ENCODE results near the gene SLC5A8.
"Not testable (repeated sequence)": the region's sequence is repeated elsewhere in the genome, so short reads cannot be mapped to it uniquely, and the experiment has no call there.

SLC5A8 gene

DNA sequence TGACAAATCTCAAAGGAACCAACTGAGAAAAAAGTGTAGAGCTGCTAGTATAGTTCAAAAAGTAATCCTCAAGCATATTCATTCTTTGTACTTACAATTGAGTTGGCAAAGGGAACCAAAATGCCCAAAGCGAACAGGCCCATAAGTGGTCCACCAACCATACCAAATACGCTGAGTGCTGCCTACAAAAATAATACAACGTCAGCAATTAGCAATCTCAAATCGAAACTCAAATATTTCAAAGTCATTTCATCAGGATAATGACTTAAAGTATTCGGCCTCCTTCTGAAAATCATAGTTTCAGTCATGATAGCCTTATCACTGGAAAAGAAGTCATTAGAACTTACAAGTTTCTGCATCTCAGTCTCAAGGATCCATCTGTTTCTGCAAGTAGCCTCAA is 42.0 kb downstream of the SLC5A8 start:
- no peak for DNase-seq (ENCODE audit: low read depth)

DNA sequence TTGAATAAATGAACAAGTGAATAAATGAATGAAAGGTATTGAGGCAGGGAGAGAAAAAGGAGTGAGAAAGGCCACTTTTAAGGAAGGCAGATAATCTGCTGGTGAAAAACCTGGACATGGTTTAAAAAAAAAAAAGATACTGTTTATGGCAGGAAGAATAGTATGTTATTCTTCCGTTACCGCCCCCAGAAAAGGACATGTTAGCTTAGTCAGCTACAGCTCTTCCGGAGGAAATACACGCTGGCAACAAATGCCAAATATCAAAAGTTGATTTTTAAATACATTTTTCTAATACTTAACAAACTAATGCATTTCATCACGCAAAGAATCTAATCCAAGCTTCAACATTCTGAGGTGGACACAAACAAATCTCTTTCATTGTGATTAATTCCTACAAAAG is 43.2 kb downstream of the SLC5A8 start:
- DNase-seq (ENCODE audit: low read depth) = no peak

DNA sequence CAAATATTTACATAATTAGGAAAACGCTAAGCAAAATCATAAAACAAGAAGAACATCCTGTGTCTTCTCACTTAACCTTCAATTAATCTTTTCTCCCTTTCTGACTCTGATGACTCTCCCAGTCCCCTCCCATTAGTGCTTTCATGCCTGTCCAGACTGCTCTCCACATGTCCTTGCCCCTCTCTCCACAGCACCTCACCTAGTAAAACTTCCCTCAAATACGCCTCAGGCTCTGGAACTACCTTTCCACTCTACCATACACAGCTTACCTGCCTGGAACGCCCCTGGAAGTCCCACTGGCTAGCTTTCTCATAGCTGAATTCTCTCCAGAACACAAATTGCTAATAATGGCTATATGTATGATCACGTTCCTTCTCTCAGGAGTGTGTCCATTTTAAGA is 44.7 kb downstream of the SLC5A8 start:
- no peak for DNase-seq (ENCODE audit: low read depth)

DNA sequence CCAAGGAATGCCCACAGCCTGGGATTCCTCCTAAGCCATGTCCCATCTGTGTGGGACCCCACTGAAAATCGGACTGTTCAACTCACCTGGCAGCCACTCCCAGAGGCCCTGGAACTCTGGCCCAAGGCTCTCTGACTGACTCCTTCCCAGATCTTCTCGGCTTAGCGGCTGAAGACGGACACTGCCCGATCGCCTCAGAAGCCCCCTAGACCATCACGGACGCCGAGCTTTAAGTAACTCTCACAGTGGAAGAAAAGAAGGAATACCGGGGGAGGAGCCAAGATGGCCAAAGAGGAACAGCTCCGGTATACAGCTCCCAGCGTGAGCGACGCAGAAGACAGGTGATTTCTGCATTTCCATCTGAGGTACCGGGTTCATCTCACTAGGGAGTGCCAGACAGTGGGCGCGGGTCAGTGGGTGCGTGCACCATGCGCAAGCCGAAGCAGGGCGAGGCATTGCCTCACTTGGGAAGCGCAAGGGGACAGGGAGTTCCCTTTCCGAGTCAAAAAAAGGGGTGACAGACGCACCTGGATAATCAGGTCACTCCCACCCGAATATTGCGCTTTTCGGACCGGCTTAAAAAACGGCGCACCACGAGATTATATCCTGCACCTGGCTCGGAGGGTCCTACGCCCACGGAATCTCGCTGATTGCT is 64.1 kb downstream of the SLC5A8 start:
- not testable (repeated sequence) for DNase-seq (ENCODE audit: low read depth)

DNA sequence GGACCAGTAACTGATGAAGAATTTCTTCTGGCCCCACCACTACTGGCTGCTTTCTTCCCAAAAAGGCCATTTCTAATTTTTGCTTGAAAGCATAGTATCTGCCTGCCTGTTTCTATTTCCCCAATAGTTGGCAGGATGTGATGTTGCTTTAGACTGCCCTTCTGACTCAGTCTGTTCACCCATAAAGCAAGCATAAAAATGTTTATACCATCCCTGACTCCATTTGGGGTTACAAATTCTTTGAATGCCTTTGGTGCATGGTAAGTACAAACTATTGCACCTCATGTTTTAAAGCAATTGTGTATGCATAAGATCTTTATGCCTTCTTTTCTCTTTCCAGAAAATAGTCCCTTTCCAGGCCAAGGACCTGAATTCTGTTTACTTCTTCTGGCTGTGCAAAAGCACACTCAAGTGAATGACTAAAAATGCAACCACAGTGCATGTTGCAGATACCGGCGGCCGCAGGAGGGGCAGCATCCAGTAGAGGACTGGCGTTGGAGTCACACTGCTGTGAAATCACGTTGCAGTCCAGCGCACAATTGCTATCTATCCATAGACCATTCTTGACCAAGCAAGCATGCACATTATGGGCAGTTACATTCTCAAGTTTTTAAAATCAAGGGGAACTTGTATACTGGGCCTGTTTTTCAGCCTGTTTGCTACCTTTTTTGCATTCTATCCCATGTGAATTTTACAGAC is 82.4 kb downstream of the SLC5A8 start:
- no peak for DNase-seq (ENCODE audit: low read depth)

DNA sequence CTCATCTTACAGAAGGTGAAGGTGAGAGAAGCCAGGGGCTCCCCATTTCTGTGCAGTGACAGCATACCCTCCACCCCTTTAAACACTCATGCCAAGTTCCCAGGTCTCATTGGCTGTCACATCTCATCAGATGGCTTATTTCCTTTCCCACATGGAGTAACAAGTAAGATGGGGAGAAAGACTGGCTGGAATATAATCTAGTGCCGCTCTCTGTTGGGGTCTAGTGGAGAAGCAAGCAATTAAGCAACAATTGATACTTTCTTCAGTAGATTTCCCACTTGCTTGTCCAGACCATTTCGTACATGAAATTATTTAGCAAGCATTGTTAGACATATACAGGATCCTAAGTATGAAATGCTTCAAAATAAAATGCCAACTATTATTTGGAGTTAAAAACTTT is 92.2 kb downstream of the SLC5A8 start:
- no peak for DNase-seq (ENCODE audit: low read depth)

DNA sequence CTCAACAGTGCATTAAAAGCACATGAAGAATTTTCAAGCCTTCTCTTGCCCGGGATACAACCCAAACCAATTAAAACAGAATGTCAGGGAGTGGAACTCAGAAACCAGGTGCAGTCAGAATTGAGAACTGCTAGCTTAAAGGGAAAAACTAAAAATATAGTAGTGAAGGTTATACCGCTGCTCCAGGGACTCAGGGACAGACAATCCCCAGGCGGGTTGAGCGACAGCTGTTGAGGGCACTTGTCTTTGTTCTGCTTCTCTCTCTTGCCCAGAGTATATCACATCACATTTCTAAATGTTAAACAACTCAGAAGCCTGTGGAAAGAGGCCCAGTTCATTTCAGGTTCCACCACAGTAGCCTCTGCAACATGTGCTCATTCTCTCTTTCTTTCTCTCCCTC is 93.1 kb downstream of the SLC5A8 start:
- DNase-seq (ENCODE audit: low read depth) = no peak

DNA sequence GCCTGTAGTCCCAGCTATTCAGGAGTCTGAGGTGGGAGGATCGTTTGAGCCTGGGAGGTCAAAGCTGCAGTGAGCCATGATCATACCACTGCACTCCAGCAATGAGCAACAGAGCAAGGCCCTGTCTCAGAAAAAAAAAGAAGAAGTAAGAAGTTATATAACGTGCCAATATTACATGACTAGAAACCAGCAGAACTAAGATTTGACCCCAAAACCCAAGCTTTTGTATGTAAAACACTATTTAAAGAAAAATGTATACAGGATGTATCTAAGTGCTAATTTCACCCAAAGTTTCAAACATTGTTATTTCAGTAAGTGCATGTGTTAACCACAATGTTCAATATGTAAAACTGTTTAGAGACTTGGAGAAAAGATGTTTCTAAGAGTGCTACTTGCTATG is 94.7 kb downstream of the SLC5A8 start:
- no peak for DNase-seq (ENCODE audit: low read depth)

DNA sequence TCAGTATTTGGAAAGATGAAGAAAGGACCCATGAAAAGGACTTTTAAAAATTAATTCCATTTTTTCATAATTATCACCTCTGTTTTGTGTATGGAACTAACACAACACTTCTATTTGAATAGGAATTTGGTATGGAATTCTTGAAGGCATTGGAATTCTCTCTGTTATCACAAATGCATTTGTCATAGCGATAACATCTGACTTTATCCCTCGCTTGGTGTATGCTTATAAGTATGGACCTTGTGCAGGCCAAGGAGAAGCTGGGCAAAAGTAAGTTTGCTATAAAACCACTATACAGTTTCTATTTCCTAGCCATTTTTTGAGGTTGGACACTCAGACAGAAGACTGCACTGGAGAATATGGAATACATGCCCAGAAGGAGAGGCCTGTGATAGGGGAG is 98.6 kb downstream of the SLC5A8 start:
- no peak for DNase-seq (ENCODE audit: low read depth)

DNA sequence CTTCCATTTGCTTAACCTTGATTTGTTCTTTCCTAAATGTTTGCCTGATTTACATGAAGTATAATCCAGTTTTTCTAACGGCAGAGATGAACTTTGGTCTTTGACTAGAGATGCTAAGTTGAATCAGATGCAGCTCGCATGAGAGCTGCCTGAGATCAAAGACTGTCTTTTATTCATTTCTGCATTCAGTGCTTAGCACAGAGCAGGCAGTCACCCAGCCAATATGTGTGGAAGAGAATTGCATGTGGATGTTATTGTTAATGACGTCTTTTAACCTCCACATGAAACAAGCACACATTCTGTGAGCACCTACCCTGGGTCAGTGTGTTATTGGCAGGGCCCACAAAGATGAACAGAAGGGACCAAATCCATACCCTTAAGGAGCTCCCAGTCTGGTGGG is 99.2 kb downstream of the SLC5A8 start:
- no peak for DNase-seq (ENCODE audit: low read depth)

DNA sequence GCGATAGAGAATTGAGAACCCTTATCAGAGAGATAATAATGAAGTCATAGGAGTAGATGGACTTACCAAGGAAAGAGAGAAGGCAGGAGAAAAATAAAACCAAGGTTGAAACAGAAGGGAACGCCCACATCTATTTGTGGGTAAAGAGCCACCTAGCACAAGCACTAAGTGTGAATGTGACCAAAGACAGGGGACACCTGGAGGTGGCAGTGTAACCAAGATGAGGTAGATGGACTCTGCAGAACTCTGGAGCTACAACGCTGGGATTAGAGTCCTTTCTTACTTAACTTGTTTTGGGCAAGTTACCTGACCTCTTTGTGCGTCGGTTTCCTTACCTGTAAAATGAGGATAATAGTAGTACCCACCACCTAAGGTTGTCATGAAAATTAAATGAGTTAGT is 101.9 kb downstream of the SLC5A8 start:
- DNase-seq (ENCODE audit: low read depth) = no peak

DNA sequence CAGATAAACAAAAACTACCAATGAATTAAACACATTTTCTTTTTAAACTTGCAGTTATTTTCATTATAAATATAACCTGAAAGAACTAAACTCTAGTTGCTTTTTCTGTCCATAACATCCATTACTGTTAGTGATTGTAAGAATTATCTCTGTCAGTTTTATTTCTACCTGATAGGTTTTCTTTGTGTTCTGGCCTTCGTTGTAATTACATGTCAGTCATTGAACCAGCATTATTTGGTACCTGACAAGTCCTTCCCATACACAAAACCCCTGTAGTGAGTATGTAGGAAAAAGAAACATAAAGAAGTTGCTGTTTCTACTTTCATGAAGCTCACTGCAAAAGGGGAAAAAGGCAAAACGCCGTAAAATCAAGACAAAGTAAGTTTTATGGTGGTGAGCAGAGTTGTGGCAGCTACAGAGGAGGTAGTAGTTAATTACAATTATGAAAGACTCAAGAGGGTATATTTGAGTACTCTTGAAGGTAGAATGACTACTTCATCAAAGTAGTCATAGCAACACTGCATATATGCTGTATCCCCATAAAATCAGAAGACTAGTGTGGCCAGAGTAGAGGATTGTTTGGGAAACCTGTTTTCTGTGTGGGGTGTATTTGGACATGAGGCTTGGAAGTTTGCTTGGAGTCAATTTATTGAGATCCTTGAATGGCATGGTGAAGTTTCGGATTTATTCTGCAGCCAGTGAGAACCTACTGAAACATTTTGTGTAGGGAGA is 102.8 kb downstream of the SLC5A8 start:
- no peak for DNase-seq (ENCODE audit: low read depth)

Data from CMK (cell line).